HL-60 (cell line): Measurements from ENCODE around the gene NUP93.

Experiments
- DNase-seq, 2 experiments: peaks; one replicate each; pipeline ENCODE4 v3.0.0-alpha.2; 2010 to 2020; ENCODE audit warnings: low read depth in 1 of 2, low spot score in 1 of 2
- H3K27ac ChIP-seq: fragments of 250-450 bp; sonication (Bioruptor Pico); replicated peaks from 2 replicates; pipeline ENCODE4 v1.5.1; 2020; ENCODE audit warnings: mild to moderate bottlenecking, moderate library complexity
- H3K27me3 ChIP-seq: fragments of 250-450 bp; sonication (Bioruptor Pico); 2 replicates; pipeline ENCODE4 v1.5.1; 2021; ENCODE audit warnings: mild to moderate bottlenecking, moderate library complexity; ENCODE audit not compliant: insufficient read depth, poor library complexity, severe bottlenecking
- H3K4me3 ChIP-seq: replicated peaks from 2 replicates; pipeline ENCODE4 v1.5.1; 2011; ENCODE audit warnings: mild to moderate bottlenecking, control low read depth, low read length; ENCODE audit not compliant: insufficient read depth
- GABPA ChIP-seq: IDR thresholded peaks from 2 replicates; pipeline ENCODE4 v1.6.1; 2012; ENCODE audit warnings: low read depth
- POLR2AphosphoS5 ChIP-seq: IDR thresholded peaks from 2 replicates; pipeline ENCODE4 v1.6.1; 2012; ENCODE audit warnings: low read depth
- SPI1 ChIP-seq: IDR thresholded peaks from 2 replicates; pipeline ENCODE4 v1.6.1; 2012; ENCODE audit warnings: low read depth, mild to moderate bottlenecking, borderline replicate concordance
- TF ChIP-seq, protein P1 (sequence below): IDR thresholded peaks from one replicate; pipeline ENCODE4 v1.5.1; 2011; ENCODE audit warnings: low read length, control low read depth, inconsistent platforms; ENCODE audit not compliant: insufficient read depth
- TF ChIP-seq, protein P2 (sequence below): IDR thresholded peaks from 2 replicates; pipeline ENCODE4 v1.6.1; 2012; ENCODE audit warnings: low read depth; ENCODE audit not compliant: insufficient replicate concordance

Gene NUP93

DNA sequence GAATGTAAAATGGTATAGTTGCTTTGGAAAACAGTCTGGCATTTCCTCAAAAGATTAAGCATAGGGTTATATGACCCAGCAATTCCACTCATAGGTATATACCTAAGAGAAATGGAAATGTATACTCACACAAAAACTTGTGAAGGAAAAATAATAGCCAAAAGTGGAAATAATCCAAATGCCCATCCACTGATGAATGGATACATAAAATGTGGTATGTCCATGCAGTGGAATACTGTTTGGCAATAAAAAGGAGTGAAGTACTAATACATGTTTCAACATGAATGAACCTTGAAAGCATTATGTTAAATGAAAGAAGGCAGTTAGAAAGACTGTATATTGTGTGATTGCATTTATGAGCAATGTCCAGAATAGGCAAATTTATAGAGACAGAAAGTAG lies 25.1 kb downstream of the NUP93 start:
- Histone ChIP-seq H3K27ac (no peak overlapping the region), H3K4me3 (no peak overlapping the region), H3K27me3 (no peaks in the 10 kb centered on the region)
- TF ChIP-seq GABPA (no peak), POLR2AphosphoS5 (no peak), SPI1 (no peak)
- TF ChIP-seq, protein P1, sequence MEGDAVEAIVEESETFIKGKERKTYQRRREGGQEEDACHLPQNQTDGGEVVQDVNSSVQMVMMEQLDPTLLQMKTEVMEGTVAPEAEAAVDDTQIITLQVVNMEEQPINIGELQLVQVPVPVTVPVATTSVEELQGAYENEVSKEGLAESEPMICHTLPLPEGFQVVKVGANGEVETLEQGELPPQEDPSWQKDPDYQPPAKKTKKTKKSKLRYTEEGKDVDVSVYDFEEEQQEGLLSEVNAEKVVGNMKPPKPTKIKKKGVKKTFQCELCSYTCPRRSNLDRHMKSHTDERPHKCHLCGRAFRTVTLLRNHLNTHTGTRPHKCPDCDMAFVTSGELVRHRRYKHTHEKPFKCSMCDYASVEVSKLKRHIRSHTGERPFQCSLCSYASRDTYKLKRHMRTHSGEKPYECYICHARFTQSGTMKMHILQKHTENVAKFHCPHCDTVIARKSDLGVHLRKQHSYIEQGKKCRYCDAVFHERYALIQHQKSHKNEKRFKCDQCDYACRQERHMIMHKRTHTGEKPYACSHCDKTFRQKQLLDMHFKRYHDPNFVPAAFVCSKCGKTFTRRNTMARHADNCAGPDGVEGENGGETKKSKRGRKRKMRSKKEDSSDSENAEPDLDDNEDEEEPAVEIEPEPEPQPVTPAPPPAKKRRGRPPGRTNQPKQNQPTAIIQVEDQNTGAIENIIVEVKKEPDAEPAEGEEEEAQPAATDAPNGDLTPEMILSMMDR = no peak
- TF ChIP-seq, protein P2, sequence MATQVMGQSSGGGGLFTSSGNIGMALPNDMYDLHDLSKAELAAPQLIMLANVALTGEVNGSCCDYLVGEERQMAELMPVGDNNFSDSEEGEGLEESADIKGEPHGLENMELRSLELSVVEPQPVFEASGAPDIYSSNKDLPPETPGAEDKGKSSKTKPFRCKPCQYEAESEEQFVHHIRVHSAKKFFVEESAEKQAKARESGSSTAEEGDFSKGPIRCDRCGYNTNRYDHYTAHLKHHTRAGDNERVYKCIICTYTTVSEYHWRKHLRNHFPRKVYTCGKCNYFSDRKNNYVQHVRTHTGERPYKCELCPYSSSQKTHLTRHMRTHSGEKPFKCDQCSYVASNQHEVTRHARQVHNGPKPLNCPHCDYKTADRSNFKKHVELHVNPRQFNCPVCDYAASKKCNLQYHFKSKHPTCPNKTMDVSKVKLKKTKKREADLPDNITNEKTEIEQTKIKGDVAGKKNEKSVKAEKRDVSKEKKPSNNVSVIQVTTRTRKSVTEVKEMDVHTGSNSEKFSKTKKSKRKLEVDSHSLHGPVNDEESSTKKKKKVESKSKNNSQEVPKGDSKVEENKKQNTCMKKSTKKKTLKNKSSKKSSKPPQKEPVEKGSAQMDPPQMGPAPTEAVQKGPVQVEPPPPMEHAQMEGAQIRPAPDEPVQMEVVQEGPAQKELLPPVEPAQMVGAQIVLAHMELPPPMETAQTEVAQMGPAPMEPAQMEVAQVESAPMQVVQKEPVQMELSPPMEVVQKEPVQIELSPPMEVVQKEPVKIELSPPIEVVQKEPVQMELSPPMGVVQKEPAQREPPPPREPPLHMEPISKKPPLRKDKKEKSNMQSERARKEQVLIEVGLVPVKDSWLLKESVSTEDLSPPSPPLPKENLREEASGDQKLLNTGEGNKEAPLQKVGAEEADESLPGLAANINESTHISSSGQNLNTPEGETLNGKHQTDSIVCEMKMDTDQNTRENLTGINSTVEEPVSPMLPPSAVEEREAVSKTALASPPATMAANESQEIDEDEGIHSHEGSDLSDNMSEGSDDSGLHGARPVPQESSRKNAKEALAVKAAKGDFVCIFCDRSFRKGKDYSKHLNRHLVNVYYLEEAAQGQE = no peak
- DNase-seq = no peak

GRCh38 chr16:56758432-56758831 lies 28.5 kb downstream of the NUP93 start:
- no peak for TF ChIP-seq SPI1
- H3K4me3 ChIP-seq = no peak overlapping the region
- H3K27me3 ChIP-seq = no peaks in the 10 kb centered on the region
- no peak overlapping the region for H3K27ac ChIP-seq
- DNase-seq = no peak

- no peak for DNase-seq
- no peak overlapping the region for H3K4me3 ChIP-seq
- H3K27me3 ChIP-seq = no peaks in the 10 kb centered on the region
- TF ChIP-seq GABPA (no peak), SPI1 (no peak), POLR2AphosphoS5 (no peak)
- TF ChIP-seq, protein P1 = no peak
- TF ChIP-seq, protein P2 = no peak
- no peak overlapping the region for H3K27ac ChIP-seq
These were observed 29.0 kb downstream of the NUP93 start for GRCh38 chr16:56758930-56759329.

DNA sequence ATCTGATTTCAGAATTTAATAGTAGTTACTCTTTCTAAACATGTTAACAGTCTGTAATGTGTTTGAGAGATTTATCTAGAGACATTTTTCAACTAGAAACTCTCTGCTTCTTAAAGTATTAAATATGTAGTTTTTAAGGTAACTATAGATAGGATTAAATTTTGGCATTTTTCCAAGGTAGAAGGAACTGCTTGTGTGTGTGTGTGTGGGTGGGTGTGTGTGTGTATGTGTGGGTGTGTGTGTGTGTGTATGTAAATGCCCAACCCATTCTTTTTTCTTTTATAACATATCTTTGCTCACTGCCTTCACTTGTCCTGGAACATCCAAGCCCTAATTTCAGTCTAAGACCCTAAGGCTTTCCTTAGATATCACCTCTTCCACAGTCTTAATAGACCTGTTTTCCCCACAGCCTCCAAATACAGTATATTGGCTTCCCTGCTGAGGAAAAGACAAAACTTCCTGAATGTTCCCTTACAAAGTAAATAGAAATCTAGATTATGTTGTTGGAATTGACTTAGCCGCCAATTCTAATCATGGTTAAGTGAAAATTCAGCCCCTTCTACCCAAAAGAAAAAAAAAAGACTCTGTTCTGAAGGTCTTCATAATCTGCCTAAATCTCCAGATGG lies 33.5 kb downstream of the NUP93 start:
- H3K27me3 ChIP-seq = no peaks in the 10 kb centered on the region
- DNase-seq = no peak
- no peak overlapping the region for H3K4me3 ChIP-seq
- TF ChIP-seq, protein P2 = no peak
- TF ChIP-seq GABPA (no peak), SPI1 (no peak), POLR2AphosphoS5 (no peak)
- TF ChIP-seq, protein P1 = no peak
- no peak overlapping the region for H3K27ac ChIP-seq
